Activated CD8-positive, alpha-beta T cell treated with anti-CD3 and anti-CD28 coated beads, Interleukin-2, amount 10 ng/mL, durations not matched to agents 7 days and 5 days (primary cell): Measurements from ENCODE around the gene UBAC2. TPM values are rescaled to one million over a fixed set of nuclear protein-coding genes. Genes with fewer than 3 reads are reported as not detected.
A peak's percentile ranks its signal among the peaks of the same experiment; 100 is the strongest.

Experiments used
- ATAC-seq: fragments of 150-1000 bp; cut with Tn5 transposase; one replicate; pipeline ENCODE4 v1.10.0; 2021; ENCODE audit warnings: moderate library complexity
- CTCF ChIA-PET: fragments of 350-600 bp; sonication (Branson Sonifier 250); formaldehyde crosslinking; loops from one replicate; lab custom pipeline; 2021; ENCODE audit warnings: antibody characterized with exemption; lab: Charles Lee
- POLR2A ChIA-PET: fragments of 350-600 bp; sonication (Branson Sonifier 250); formaldehyde crosslinking; loops from one replicate; lab custom pipeline; 2021; ENCODE audit warnings: antibody characterized with exemption; lab: Charles Lee
- DNase-seq: peaks from one replicate; pipeline ENCODE4 v3.0.0-alpha.2; 2020
- H3K27ac Mint-ChIP-seq: one replicate; pipeline ENCODE4 v1.8.0; 2021; ENCODE audit warnings: mild to moderate bottlenecking, mixed read lengths
- H3K27me3 Mint-ChIP-seq: one replicate; pipeline ENCODE4 v1.8.0; 2021; ENCODE audit warnings: low read depth, mixed read lengths
- H3K36me3 Mint-ChIP-seq: one replicate; pipeline ENCODE4 v1.8.0; 2021; ENCODE audit warnings: low read depth, mixed read lengths
- H3K4me1 Mint-ChIP-seq: one replicate; pipeline ENCODE4 v1.8.0; 2021; ENCODE audit warnings: low read depth, mixed read lengths
- H3K4me3 Mint-ChIP-seq: one replicate; pipeline ENCODE4 v1.8.0; 2021; ENCODE audit warnings: mild to moderate bottlenecking, mixed read lengths
- H3K9me3 Mint-ChIP-seq: one replicate; pipeline ENCODE4 v1.8.0; 2022; ENCODE audit warnings: mixed read lengths; ENCODE audit not compliant: insufficient read depth
- total RNA-seq, 2 experiments: library from RNA; stranded (reverse); gene quantifications; one replicate each; pipeline ENCODE4 v1.2.3, GENCODE V29; 2021

UBAC2 gene
- total RNA-seq, 2 experiments from 2014 or later = 67.4 to 71.2 TPM

DNA sequence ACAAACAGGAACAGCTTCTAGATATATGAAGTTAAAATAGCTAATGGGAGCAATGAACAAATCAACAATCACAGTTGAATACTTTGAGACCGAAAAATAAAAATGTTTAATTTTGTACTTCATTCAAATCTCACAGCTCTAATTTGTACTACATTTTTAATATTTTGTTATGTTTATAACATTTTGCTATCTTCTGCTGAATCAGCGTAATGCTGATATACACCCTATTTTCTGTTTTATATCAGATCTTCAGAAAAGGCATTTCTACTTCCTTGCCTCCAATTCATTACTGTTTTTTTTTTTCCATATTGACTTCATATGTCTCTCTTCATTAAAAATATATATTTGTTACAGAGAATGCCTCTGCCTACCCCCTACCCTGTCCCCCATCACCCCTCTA is 134.4 kb downstream of the UBAC2 start:
- no peaks in the 10 kb centered on the region for H3K9me3 Mint-ChIP-seq
- CTCF ChIA-PET = interaction anchor here (0.6 to 1.7 kb wide), 6 partner anchors 12 to 102 kb away, joined by 3 to 7 read pairs (median 4); no protein-coding TSS in a partner anchor
- H3K36me3 Mint-ChIP-seq = peaks cover 56% of the 10 kb centered on the region
- DNase-seq (no peak), ATAC-seq (no peak)
- H3K27ac Mint-ChIP-seq = no peak overlapping the region
- no peak overlapping the region for H3K4me3 Mint-ChIP-seq
- H3K27me3 Mint-ChIP-seq = no peaks in the 10 kb centered on the region
- POLR2A ChIA-PET = no interaction called here
- peaks cover 44% of the 10 kb centered on the region for H3K4me1 Mint-ChIP-seq

DNA sequence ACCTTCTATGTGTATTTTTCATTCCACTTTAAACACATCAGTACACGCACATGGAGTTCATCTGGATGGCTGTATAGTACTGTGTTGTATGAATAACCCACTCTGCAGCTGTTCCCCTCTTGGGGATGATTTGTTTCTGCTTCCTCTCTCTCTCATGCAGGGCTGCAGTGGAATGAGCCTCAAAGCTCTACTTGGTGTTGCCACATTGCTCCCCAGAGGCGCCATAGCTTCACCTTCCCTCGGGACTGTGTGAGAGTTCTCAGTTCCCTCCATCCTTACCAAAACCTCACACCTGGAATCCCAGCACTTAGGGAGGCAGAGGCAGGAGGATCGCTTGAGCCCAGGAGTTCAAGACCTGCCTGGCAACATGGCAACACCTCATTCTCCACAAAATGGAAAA is 134.9 kb downstream of the UBAC2 start:
- Mint-ChIP-seq H3K9me3 (no peaks in the 10 kb centered on the region), H3K4me3 (no peak overlapping the region), H3K36me3 (peaks cover 56% of the 10 kb centered on the region), H3K27me3 (no peaks in the 10 kb centered on the region), H3K4me1 (peaks cover 49% of the 10 kb centered on the region), H3K27ac (no peak overlapping the region)
- CTCF ChIA-PET = interaction anchor here (0.6 to 1.7 kb wide), 6 partner anchors 12 to 159 kb away, joined by 3 to 7 read pairs (median 3); no protein-coding TSS in a partner anchor
- ATAC-seq (no peak), DNase-seq (no peak)
- POLR2A ChIA-PET = no interaction called here

DNA sequence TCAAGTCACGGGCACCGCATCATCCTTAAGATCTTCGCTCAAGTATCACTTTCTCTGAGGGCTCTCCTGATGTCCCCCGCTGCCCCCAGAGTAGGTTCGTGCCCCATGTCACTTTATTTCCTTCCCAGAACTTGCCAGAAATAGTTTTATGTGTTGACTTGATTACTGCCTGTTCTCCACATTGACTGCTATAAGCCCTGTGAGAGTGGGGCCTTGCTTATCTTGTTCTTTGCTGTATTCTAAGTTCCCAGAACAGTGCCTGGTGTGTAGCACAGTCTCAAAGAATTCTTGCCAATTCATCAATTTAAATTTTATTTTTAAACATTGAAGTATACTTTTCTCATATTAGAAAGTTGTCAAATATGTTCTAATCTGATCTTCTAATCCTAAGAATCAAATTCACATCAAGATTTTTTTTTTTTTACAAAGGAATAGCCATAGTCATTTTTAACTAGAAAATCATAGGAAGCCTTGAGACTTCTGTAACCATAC is 138.6 kb downstream of the UBAC2 start:
- CTCF ChIA-PET = interaction anchor here (1.0 to 1.3 kb wide), 4 partner anchors 17 to 98 kb away, joined by 3 to 5 read pairs (median 4); no protein-coding TSS in a partner anchor
- H3K27me3 Mint-ChIP-seq = no peaks in the 10 kb centered on the region
- H3K27ac Mint-ChIP-seq = no peak overlapping the region
- peaks cover 62% of the 10 kb centered on the region for H3K36me3 Mint-ChIP-seq
- peaks cover 30% of the 10 kb centered on the region for H3K4me1 Mint-ChIP-seq
- DNase-seq = no peak
- no peak for ATAC-seq
- no peaks in the 10 kb centered on the region for H3K9me3 Mint-ChIP-seq
- POLR2A ChIA-PET = no interaction called here
- no peak overlapping the region for H3K4me3 Mint-ChIP-seq

DNA sequence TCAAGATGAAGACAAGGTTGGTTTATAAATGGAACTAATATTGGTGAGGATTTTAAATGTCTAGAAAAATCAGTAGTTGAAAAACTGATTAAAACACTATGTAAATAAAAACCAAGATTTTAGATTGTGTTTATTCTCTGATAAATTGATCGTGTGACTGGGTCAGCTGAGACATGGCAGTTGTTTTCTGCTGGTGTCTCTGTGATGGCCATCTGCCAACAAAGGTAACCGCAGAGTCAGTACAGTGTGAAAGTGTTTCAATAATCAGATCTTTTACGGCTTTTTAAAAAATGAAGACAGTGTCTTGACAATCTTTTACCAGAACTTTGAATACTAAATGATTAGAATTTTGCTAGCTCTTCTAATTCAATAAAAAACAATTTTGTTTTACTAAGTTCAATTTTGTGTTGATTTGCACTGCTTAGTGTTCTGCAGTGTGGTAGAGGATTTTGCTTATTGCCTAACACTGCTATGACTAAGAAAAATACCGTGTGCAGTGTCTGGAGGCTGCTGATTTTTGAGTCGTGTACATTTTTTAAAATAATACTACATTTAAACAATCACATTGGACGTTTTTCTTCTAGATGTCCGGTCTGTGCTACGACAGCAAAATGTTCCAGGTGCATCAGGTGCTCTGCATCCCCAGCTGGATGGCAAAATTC is 139.2 kb downstream of the UBAC2 start:
- ATAC-seq (no peak), DNase-seq (no peak)
- peak overlapping the region; percentile 23 for H3K4me3 Mint-ChIP-seq
- H3K36me3 Mint-ChIP-seq = peaks cover 63% of the 10 kb centered on the region
- ChIA-PET CTCF (interaction anchor here (0.6 to 1.4 kb wide), 7 partner anchors 10 to 97 kb away, joined by 3 to 7 read pairs (median 3); no protein-coding TSS in a partner anchor), POLR2A (no interaction called here)
- H3K9me3 Mint-ChIP-seq = no peaks in the 10 kb centered on the region
- peaks cover 30% of the 10 kb centered on the region for H3K4me1 Mint-ChIP-seq
- H3K27ac Mint-ChIP-seq = no peak overlapping the region
- no peaks in the 10 kb centered on the region for H3K27me3 Mint-ChIP-seq

DNA sequence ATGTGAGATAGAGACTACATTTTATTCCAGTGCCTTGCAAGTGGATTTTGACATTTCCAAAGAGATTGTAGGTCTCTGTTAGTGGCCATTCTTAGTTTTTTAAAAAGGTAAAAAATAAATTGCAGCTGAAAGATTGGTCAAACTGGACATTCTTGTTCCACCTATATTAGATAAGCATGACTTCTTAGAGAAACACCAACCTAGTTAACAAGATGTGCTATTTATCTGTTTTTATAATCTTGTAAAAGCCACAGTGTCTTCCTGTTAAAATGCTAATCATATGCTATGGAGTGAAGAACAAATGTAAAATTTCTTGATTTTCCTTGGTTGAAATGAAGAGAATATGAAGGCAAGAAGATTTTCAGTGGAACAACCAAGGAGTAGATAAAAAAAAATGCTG is 140.0 kb downstream of the UBAC2 start:
- Mint-ChIP-seq H3K9me3 (no peaks in the 10 kb centered on the region), H3K36me3 (peaks cover 62% of the 10 kb centered on the region), H3K27me3 (no peaks in the 10 kb centered on the region), H3K4me1 (peaks cover 29% of the 10 kb centered on the region), H3K27ac (no peak overlapping the region), H3K4me3 (no peak overlapping the region)
- no peak for DNase-seq
- CTCF ChIA-PET = interaction anchor here (0.6 to 1.4 kb wide), 5 partner anchors 10 to 96 kb away, joined by 3 to 7 read pairs (median 3); no protein-coding TSS in a partner anchor
- no peak for ATAC-seq
- POLR2A ChIA-PET = no interaction called here

DNA sequence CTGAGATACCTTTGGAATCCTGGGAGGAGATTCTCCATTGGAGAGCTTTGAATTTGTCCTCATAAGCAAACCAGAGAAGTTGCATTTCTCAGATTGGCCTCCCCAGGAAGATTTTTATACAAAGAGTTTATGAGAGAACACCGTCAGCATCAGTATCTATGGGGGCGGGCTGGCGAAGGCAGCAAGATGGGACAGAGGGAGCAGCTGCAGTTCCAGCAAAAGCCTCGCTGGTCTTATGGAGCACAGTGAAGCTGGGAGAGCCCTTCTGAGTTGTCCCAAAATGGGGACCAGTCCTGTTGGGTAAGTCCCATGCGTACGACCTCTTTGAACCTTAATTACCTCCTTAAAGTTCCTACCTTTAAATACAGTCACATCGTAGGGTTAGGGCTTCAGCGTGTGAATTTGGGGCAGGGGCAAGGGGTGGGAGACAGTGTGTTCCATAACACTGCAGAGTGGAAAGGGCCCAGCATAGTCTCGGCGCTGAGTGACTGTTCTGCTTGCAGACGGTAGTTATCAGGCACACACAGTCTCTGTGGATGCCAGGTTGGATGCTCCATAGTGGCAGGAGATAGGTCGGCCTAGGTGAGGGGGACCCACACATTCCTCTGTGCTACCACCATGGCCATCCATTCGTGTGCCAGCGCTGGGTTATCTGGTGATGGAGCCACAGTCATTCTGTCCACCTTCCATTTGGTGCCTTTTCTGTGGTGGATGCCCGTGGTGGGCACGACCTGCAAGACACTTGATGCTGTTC is 141.5 kb downstream of the UBAC2 start:
- no peaks in the 10 kb centered on the region for H3K9me3 Mint-ChIP-seq
- no peak overlapping the region for H3K27ac Mint-ChIP-seq
- peaks cover 34% of the 10 kb centered on the region for H3K4me1 Mint-ChIP-seq
- H3K27me3 Mint-ChIP-seq = no peaks in the 10 kb centered on the region
- DNase-seq (no peak), ATAC-seq (no peak)
- H3K36me3 Mint-ChIP-seq = peaks cover 64% of the 10 kb centered on the region
- CTCF ChIA-PET = interaction anchor here (1.3 to 1.5 kb wide), 2 partner anchors 10 to 72 kb away, joined by 4 read pairs; no protein-coding TSS in a partner anchor
- no peak overlapping the region for H3K4me3 Mint-ChIP-seq
- POLR2A ChIA-PET = no interaction called here

DNA sequence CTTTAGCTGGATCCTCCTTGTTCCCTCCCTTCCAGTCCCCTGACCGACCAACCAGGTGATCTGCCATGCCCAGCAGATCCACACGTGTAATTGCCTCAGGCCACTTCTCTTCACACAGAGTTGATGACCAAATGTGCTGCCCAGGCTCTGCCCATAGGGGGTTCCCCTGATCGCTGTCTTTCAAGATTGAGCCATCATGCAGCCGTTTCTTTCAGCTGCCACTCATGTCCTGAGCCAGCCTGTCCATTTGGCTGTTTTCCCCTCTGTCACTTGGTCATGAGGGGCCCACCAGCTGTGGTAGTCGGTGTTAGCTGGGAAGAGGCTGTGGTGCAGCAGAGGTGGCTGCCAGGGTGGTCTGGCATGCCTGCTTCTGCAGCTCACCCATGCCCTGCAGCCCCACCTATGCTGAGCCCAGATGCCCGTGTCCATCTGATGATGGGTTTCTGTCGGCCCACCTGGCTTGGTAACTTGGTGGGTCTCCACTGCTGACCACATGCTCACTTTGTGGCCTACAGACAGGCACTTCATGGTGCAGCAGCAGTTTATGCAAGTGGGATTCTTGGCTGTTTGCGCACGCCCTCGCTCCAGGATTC is 142.2 kb downstream of the UBAC2 start:
- Mint-ChIP-seq H3K27me3 (no peaks in the 10 kb centered on the region), H3K27ac (no peak overlapping the region), H3K4me3 (no peak overlapping the region), H3K36me3 (peaks cover 66% of the 10 kb centered on the region), H3K4me1 (peaks cover 40% of the 10 kb centered on the region), H3K9me3 (no peaks in the 10 kb centered on the region)
- DNase-seq (no peak), ATAC-seq (no peak)
- ChIA-PET POLR2A (interaction anchor here (1.4 kb wide), 1 partner anchor 13 kb away, joined by 3 read pairs; no protein-coding TSS in a partner anchor), CTCF (interaction anchor here (1.9 to 2.8 kb wide), 2 partner anchors 73 to 94 kb away, joined by 5 to 9 read pairs; no protein-coding TSS in a partner anchor)

DNA sequence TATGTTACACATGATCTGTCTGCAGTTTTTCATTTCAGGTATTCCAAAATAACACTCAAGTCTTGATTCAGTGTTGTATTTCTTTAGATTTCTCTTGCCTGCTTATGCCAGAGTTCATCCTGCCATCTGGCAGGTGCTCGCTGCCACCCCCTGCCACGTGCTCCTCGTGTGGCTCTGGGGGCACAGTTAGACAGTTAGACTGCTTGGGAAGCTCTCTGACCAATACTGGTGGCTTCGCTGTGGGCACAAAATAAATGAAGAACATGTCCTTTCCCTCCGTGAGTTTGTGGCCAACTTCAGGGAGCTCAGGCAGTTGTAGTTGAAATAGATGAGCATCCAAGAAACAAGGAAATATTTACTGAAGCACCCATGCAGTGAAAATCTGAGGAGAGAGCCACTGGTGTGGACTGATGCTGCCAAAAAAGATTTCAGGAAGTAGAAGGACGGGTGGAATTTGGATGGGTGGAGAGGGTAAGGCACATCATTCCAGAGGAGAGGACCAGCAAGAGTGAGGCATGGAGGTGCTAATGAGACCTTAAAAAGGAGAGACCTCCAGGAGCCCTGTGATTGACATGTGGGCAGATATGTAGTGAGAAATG is 144.1 kb downstream of the UBAC2 start:
- POLR2A ChIA-PET = interaction anchor here (1.4 kb wide), 1 partner anchor 11 kb away, joined by 3 read pairs; no protein-coding TSS in a partner anchor
- no peak for ATAC-seq
- Mint-ChIP-seq H3K4me1 (peaks cover 30% of the 10 kb centered on the region), H3K9me3 (no peaks in the 10 kb centered on the region), H3K4me3 (no peak overlapping the region), H3K36me3 (peaks cover 72% of the 10 kb centered on the region), H3K27ac (peak overlapping the region; percentile 1), H3K27me3 (no peaks in the 10 kb centered on the region)
- CTCF ChIA-PET = interaction anchor here (1.9 to 2.8 kb wide), 2 partner anchors 75 to 92 kb away, joined by 5 to 9 read pairs; no protein-coding TSS in a partner anchor
- no peak for DNase-seq

DNA sequence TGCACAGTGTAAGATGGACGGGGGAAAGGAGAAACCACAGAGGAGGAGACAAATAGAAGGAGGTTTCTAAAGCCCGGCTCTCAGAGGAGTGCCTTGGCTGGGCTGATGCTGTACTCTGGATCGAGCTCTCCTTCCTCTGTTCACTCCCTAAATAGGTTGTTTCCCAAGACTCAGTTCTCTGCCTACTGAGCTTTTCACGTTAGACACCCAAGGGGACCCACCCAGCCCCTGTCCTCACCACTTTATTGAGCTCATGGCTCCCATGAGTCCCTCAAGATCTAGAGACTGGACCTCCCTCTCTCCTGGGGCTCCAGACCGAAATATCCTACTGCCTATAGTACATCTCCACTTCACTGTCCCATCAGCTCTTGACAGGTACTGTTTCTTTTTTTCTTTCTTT is 144.7 kb downstream of the UBAC2 start:
- ChIA-PET CTCF (interaction anchor here (2.8 kb wide), 1 partner anchor 91 kb away, joined by 9 read pairs; no protein-coding TSS in a partner anchor), POLR2A (interaction anchor here (0.7 kb wide), 1 partner anchor 11 kb away, joined by 3 read pairs; no protein-coding TSS in a partner anchor)
- H3K27me3 Mint-ChIP-seq = no peaks in the 10 kb centered on the region

DNA sequence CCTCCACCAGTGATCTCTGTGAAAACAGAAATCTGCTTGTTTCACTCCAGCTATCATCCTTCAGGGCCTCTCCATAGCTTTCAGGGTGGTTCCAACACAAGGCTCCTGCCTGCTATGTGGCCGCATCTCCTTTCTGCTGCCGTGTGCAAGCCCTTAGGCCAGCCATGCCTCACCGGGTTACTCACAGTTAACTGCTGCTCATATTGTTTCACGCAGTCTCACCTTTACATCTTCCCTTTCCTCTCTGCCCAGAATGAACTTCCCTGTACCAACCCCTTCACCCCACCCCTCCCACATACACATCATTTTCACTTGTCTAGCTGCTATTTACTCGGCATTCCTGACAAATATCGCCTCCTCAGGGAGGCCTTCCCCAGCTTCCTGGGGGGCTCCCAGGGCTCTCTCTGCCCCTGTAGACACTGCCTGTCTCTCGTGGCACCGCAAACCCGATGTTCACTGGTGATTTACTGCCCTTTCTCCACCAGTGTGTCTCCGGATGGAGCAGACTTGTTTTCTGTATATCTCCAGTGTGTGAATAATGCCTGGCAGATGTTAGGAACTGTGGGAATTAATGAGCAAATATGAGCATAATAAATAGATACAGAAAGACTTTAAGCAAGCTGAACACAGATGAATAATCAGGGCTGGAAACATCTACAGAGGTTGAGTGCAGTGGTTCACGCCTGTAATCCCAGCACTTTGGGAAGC is 145.8 kb downstream of the UBAC2 start:
- peaks cover 26% of the 10 kb centered on the region for H3K4me1 Mint-ChIP-seq
- DNase-seq (no peak), ATAC-seq (no peak)
- no peaks in the 10 kb centered on the region for H3K27me3 Mint-ChIP-seq
- no peak overlapping the region for H3K4me3 Mint-ChIP-seq
- no peaks in the 10 kb centered on the region for H3K9me3 Mint-ChIP-seq
- ChIA-PET CTCF (interaction anchor here (2.1 kb wide), 1 partner anchor 11 kb away, joined by 7 read pairs; no protein-coding TSS in a partner anchor), POLR2A (no interaction called here)
- no peak overlapping the region for H3K27ac Mint-ChIP-seq
- H3K36me3 Mint-ChIP-seq = peaks cover 65% of the 10 kb centered on the region

More for the DNA sequence above, 144.7 kb downstream of the UBAC2 start:
- ATAC-seq (no peak), DNase-seq (no peak)
- Mint-ChIP-seq H3K9me3 (no peaks in the 10 kb centered on the region), H3K4me1 (peaks cover 26% of the 10 kb centered on the region), H3K36me3 (peaks cover 68% of the 10 kb centered on the region), H3K4me3 (no peak overlapping the region), H3K27ac (peak overlapping the region; percentile 1)
